GM12872 (cell line): ENCODE results near the gene RNF13.

Experiments used
- CTCF ChIP-seq: IDR thresholded peaks from 3 replicates; pipeline ENCODE4 v1.5.1; 2011; ENCODE audit warnings: low read depth, mild to moderate bottlenecking, low read length, moderate library complexity; ENCODE audit not compliant: insufficient read depth

The RNF13 gene

GRCh38 chr3:149871855-149872254, 58.8 kb downstream of the RNF13 start:
- TF ChIP-seq CTCF: no peak

GRCh38 chr3:149872589-149872988, 59.6 kb downstream of the RNF13 start:
- TF ChIP-seq CTCF: no peak

GRCh38 chr3:149877668-149878067, 64.7 kb downstream of the RNF13 start:
- no peak for TF ChIP-seq CTCF

GRCh38 chr3:149879872-149880271, 66.9 kb downstream of the RNF13 start:
- peak; percentile 49 for TF ChIP-seq CTCF

- no peak for TF ChIP-seq CTCF
Measured at GRCh38 chr3:149881879-149882278, 68.9 kb downstream of the RNF13 start.

GRCh38 chr3:149883134-149883533, 70.1 kb downstream of the RNF13 start:
- TF ChIP-seq CTCF: no peak

- no peak for TF ChIP-seq CTCF
Measured at GRCh38 chr3:149886957-149887356, 73.9 kb downstream of the RNF13 start.

- no peak for TF ChIP-seq CTCF
Measured at GRCh38 chr3:149891621-149892020, 78.6 kb downstream of the RNF13 start.
